Stimulated activated CD4-positive, alpha-beta T cell treated with anti-CD3 and anti-CD28 coated beads, Interleukin-12 subunit alpha, Interleukin-12 subunit beta, amount 100 ng/mL, for 48 hours (primary cell): ENCODE results near the gene MAGI1.
A peak's percentile ranks its signal among the peaks of the same experiment; 100 is the strongest.

Experiments
- DNase-seq, 3 donors: peaks; one replicate each; pipeline ENCODE4 v3.0.0-alpha.2; 2020; ENCODE audit warnings: low read depth in 2 of 3, low spot score in 1 of 3

Gene MAGI1

GRCh38 chr3:65381496-65382010 is 657.2 kb downstream of the MAGI1 start:
- no peak for DNase-seq

GRCh38 chr3:65379223-65379622 is 659.5 kb downstream of the MAGI1 start:
- DNase-seq = no peak

- DNase-seq = no peak
Observed at GRCh38 chr3:65377637-65378036, 661.1 kb downstream of the MAGI1 start.

- no peak for DNase-seq
Observed at GRCh38 chr3:65376426-65376825, 662.3 kb downstream of the MAGI1 start.

- no peak for DNase-seq
Observed at GRCh38 chr3:65371053-65371452, 667.7 kb downstream of the MAGI1 start.

GRCh38 chr3:65368866-65369265 is 669.9 kb downstream of the MAGI1 start:
- DNase-seq = no peak

GRCh38 chr3:65362688-65363087 is 676.0 kb downstream of the MAGI1 start:
- DNase-seq = no peak

GRCh38 chr3:65361448-65361847 is 677.3 kb downstream of the MAGI1 start:
- no peak for DNase-seq

- DNase-seq = no peak
Observed at GRCh38 chr3:65356331-65357248, 682.1 kb downstream of the MAGI1 start.

- no peak for DNase-seq
Observed at GRCh38 chr3:65354880-65355279, 683.8 kb downstream of the MAGI1 start.

- DNase-seq = no peak
Observed at GRCh38 chr3:65352951-65353350, 685.8 kb downstream of the MAGI1 start.

- no peak for DNase-seq
Observed at GRCh38 chr3:65351753-65352152, 687.0 kb downstream of the MAGI1 start.

- DNase-seq = no peak
Observed at GRCh38 chr3:65350801-65351476, 687.8 kb downstream of the MAGI1 start.

- no peak for DNase-seq
Observed at GRCh38 chr3:65348398-65348995, 690.2 kb downstream of the MAGI1 start.

GRCh38 chr3:65347166-65347565 is 691.6 kb downstream of the MAGI1 start:
- no peak for DNase-seq

- no peak for DNase-seq
Observed at GRCh38 chr3:65344846-65345245, 693.9 kb downstream of the MAGI1 start.

- no peak for DNase-seq
Observed at GRCh38 chr3:65344444-65344843, 694.3 kb downstream of the MAGI1 start.

GRCh38 chr3:65343736-65344135 is 695.0 kb downstream of the MAGI1 start:
- no peak for DNase-seq

GRCh38 chr3:65343026-65343425 is 695.7 kb downstream of the MAGI1 start:
- no peak for DNase-seq

- peak in 2 of 3 donors; percentile 12 to 14 for DNase-seq
Observed at GRCh38 chr3:65342084-65342683, 696.5 kb downstream of the MAGI1 start.

- DNase-seq = no peak
Observed at GRCh38 chr3:65339192-65339740, 699.5 kb downstream of the MAGI1 start.
